Activated naive CD8-positive, alpha-beta T cell treated with anti-CD3 and anti-CD28 coated beads for 36 hours (primary cell): ENCODE results near the gene DHDH. TPM values are rescaled to one million over a fixed set of nuclear protein-coding genes. Genes with fewer than 3 reads are reported as not detected.
"Not testable (repeated sequence)": the region's sequence is repeated elsewhere in the genome, so short reads cannot be mapped to it uniquely, and the experiment has no call there.

ENCODE experiments used
- DNase-seq: peaks from one replicate; pipeline ENCODE4 v3.0.0; 2021
- H3K27ac Mint-ChIP-seq: one replicate; pipeline ENCODE4 v1.8.0; 2022; ENCODE audit warnings: mild to moderate bottlenecking, moderate library complexity, mixed read lengths
- H3K27me3 Mint-ChIP-seq: one replicate; pipeline ENCODE4 v1.8.0; 2022; ENCODE audit warnings: mild to moderate bottlenecking, mixed read lengths
- H3K36me3 Mint-ChIP-seq: one replicate; pipeline ENCODE4 v1.8.0; 2021; ENCODE audit warnings: mild to moderate bottlenecking, mixed read lengths
- H3K4me1 Mint-ChIP-seq: one replicate; pipeline ENCODE4 v1.8.0; 2021; ENCODE audit warnings: mixed read lengths
- H3K4me3 Mint-ChIP-seq: one replicate; pipeline ENCODE4 v1.8.0; 2022; ENCODE audit warnings: mild to moderate bottlenecking, moderate library complexity, mixed read lengths
- H3K9me3 Mint-ChIP-seq: one replicate; pipeline ENCODE4 v1.8.0; 2022; ENCODE audit warnings: mixed read lengths
- total RNA-seq, 2 experiments: library from RNA; stranded (reverse); gene quantifications; one replicate each; pipeline ENCODE4 v1.2.3, GENCODE V29; 2021

DHDH gene
- total RNA-seq, 2 experiments from 2014 or later: 0.74 to 1.1 TPM

DNA sequence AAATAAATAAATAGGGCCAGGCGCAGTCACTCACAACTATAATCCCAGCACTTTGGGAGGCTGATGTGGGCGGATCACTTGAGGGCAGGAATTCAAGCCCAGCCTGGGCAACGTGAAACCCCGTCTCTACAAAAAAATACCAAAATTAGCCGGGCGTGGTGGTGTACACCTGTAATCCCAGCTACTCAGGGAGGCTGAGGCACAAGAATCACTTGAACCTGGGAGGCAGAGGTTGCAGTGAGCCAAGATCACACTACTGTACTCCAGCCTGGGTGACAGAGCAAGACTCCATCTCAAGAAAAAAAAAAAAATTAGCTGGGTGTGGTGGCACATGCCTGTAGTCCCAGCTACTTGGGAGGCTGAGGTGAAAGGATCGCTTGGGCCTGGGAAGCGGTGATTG lies 7.6 kb upstream of the DHDH start:
- not testable (repeated sequence) for H3K27me3 Mint-ChIP-seq, H3K27ac Mint-ChIP-seq, H3K36me3 Mint-ChIP-seq, H3K4me1 Mint-ChIP-seq, DNase-seq, H3K4me3 Mint-ChIP-seq, H3K9me3 Mint-ChIP-seq

GRCh38 chr19:48926909-48927308 lies 6.6 kb upstream of the DHDH start:
- Mint-ChIP-seq H3K27me3 (no peaks in the 10 kb centered on the region), H3K4me3 (no peak overlapping the region), H3K36me3 (peaks cover 3% of the 10 kb centered on the region), H3K27ac (peak overlapping the region; percentile 65), H3K4me1 (peaks cover 4% of the 10 kb centered on the region), H3K9me3 (no peaks in the 10 kb centered on the region)
- no peak for DNase-seq

DNA sequence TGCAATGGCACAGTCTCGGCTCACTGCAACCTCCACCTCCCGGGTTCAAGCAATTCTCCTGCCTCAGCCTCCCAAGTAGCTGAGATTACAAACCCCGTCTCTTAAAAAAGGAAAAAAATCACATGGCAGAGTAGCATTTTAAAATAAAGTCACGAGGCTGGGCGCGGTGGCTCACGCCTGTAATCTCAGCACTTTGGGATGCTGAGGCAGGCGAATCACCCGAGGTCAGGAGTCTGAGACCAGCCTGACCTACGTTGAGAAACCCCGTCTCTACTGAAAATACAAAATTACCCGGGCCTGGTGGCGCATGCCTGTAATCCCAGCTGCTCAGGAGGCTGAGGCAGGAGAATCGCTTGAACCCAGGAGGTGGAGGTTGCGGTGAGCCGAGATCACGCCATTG lies 5.8 kb upstream of the DHDH start:
- not testable (repeated sequence) for H3K4me3 Mint-ChIP-seq, H3K4me1 Mint-ChIP-seq, DNase-seq, H3K36me3 Mint-ChIP-seq, H3K9me3 Mint-ChIP-seq, H3K27me3 Mint-ChIP-seq, H3K27ac Mint-ChIP-seq

GRCh38 chr19:48928164-48929025 lies 5.1 kb upstream of the DHDH start:
- Mint-ChIP-seq H3K27ac (no peak overlapping the region), H3K4me3 (no peak overlapping the region), H3K36me3 (no peaks in the 10 kb centered on the region), H3K9me3 (no peaks in the 10 kb centered on the region), H3K4me1 (peaks cover 7% of the 10 kb centered on the region), H3K27me3 (peaks cover 6% of the 10 kb centered on the region)
- no peak for DNase-seq

- DNase-seq: no peak
- H3K27me3 Mint-ChIP-seq: peaks cover 6% of the 10 kb centered on the region
- H3K4me3 Mint-ChIP-seq: no peak overlapping the region
Observed at GRCh38 chr19:48934837-48935236, 1.3 kb downstream of the DHDH start.

GRCh38 chr19:48935864-48936263 lies 2.4 kb downstream of the DHDH start:
- DNase-seq: no peak
- peaks cover 10% of the 10 kb centered on the region for H3K4me1 Mint-ChIP-seq
- no peak overlapping the region for H3K27ac Mint-ChIP-seq
- H3K4me3 Mint-ChIP-seq: no peak overlapping the region
- peaks cover 9% of the 10 kb centered on the region for H3K36me3 Mint-ChIP-seq
- H3K27me3 Mint-ChIP-seq: peaks cover 6% of the 10 kb centered on the region
- H3K9me3 Mint-ChIP-seq: no peaks in the 10 kb centered on the region

More at GRCh38 chr19:48934837-48935236, 1.3 kb downstream of the DHDH start:
- Mint-ChIP-seq H3K9me3 (no peaks in the 10 kb centered on the region), H3K4me1 (peaks cover 10% of the 10 kb centered on the region), H3K27ac (no peak overlapping the region), H3K36me3 (peaks cover 4% of the 10 kb centered on the region)

DNA sequence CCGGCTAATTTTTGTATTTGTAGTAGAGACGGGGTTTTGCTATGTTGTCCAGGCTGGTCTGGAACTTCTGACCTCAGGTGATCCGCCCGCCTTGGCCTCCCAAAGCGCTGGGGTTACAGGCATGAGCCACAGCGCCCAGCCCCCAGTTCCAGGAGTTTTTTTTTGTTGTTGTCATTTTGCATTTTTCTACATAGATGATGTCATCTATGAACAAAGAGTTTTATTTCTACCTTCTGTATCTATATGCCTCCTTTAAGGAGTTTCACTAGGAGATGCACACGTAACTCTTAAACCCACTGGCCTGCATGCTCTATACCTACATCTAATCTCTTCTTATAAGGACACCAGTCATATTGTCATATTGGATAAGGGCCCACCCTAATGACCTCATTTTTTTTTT lies 4.8 kb downstream of the DHDH start:
- no peaks in the 10 kb centered on the region for H3K9me3 Mint-ChIP-seq
- H3K27ac Mint-ChIP-seq: no peak overlapping the region
- no peak for DNase-seq
- H3K4me1 Mint-ChIP-seq: peaks cover 8% of the 10 kb centered on the region
- H3K4me3 Mint-ChIP-seq: no peak overlapping the region
- peaks cover 18% of the 10 kb centered on the region for H3K36me3 Mint-ChIP-seq
- peaks cover under 1% of the 10 kb centered on the region for H3K27me3 Mint-ChIP-seq

DNA sequence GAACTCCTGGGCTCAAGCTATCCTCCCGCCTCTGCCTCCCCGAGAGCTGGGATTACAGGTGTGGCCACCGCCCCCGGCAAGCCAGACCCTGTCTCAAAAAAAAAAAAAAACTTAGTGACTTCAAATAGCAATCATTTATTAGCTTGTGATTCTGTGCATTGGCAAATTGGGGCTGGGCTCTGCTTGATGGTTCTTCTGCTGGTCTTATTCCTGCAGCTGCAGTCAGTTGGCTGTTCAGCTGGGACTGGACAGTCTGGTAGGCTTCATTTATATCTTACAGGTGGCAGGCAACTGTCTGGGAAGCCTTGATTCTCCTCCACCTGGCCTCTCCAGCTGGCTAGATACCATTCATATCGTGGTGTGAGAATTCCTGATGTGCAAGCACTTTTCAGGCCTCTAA lies 7.4 kb downstream of the DHDH start:
- H3K27ac Mint-ChIP-seq: no peak overlapping the region
- H3K4me3 Mint-ChIP-seq: no peak overlapping the region
- H3K27me3 Mint-ChIP-seq: no peaks in the 10 kb centered on the region
- no peaks in the 10 kb centered on the region for H3K4me1 Mint-ChIP-seq
- H3K36me3 Mint-ChIP-seq: peaks cover 18% of the 10 kb centered on the region
- no peak for DNase-seq
- H3K9me3 Mint-ChIP-seq: no peaks in the 10 kb centered on the region

GRCh38 chr19:48943081-48943480 lies 9.6 kb downstream of the DHDH start:
- Mint-ChIP-seq H3K9me3 (peaks cover 2% of the 10 kb centered on the region), H3K27me3 (no peaks in the 10 kb centered on the region), H3K36me3 (peaks cover 18% of the 10 kb centered on the region), H3K4me3 (no peak overlapping the region), H3K27ac (no peak overlapping the region), H3K4me1 (no peaks in the 10 kb centered on the region)
- no peak for DNase-seq

GRCh38 chr19:48945415-48945814 lies 11.9 kb downstream of the DHDH start:
- no peak overlapping the region for H3K4me3 Mint-ChIP-seq
- H3K36me3 Mint-ChIP-seq: peaks cover 12% of the 10 kb centered on the region
- peaks cover 4% of the 10 kb centered on the region for H3K9me3 Mint-ChIP-seq
- no peaks in the 10 kb centered on the region for H3K4me1 Mint-ChIP-seq
- H3K27ac Mint-ChIP-seq: no peak overlapping the region
- H3K27me3 Mint-ChIP-seq: no peaks in the 10 kb centered on the region
- DNase-seq: no peak

GRCh38 chr19:48945817-48946216 lies 12.3 kb downstream of the DHDH start:
- no peaks in the 10 kb centered on the region for H3K27me3 Mint-ChIP-seq

GRCh38 chr19:48946463-48947257 lies 13.2 kb downstream of the DHDH start:
- no peak overlapping the region for H3K27ac Mint-ChIP-seq
- H3K27me3 Mint-ChIP-seq: no peaks in the 10 kb centered on the region
- peaks cover 4% of the 10 kb centered on the region for H3K9me3 Mint-ChIP-seq
- peaks cover 3% of the 10 kb centered on the region for H3K36me3 Mint-ChIP-seq
- DNase-seq: no peak
- no peak overlapping the region for H3K4me3 Mint-ChIP-seq
- H3K4me1 Mint-ChIP-seq: no peaks in the 10 kb centered on the region

More at GRCh38 chr19:48945817-48946216, 12.3 kb downstream of the DHDH start:
- Mint-ChIP-seq H3K4me3 (no peak overlapping the region), H3K9me3 (peaks cover 4% of the 10 kb centered on the region), H3K36me3 (peaks cover 10% of the 10 kb centered on the region), H3K27ac (no peak overlapping the region), H3K4me1 (no peaks in the 10 kb centered on the region)
- no peak for DNase-seq

DNA sequence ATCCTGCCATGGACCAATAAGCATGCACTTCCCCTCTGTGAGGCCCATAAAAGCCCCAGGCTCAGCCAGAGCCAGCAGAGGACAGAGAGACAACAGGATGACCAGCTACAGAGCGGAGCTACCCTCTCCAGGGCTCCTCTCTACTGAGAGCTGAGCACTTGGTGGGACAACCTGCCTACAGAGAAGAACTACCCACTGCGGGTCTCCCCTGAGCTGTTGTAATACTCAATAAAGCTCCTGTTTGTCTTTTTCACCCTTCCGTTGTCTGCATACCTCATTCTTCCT lies 13.7 kb downstream of the DHDH start:
- Mint-ChIP-seq H3K4me3 (no peak overlapping the region), H3K4me1 (no peaks in the 10 kb centered on the region), H3K36me3 (peaks cover under 1% of the 10 kb centered on the region), H3K9me3 (peaks cover 4% of the 10 kb centered on the region), H3K27me3 (no peaks in the 10 kb centered on the region), H3K27ac (no peak overlapping the region)
- DNase-seq: no peak

- H3K36me3 Mint-ChIP-seq: no peaks in the 10 kb centered on the region
- H3K27me3 Mint-ChIP-seq: no peaks in the 10 kb centered on the region
- no peak overlapping the region for H3K4me3 Mint-ChIP-seq
- H3K27ac Mint-ChIP-seq: no peak overlapping the region
- peaks cover 4% of the 10 kb centered on the region for H3K9me3 Mint-ChIP-seq
- no peak for DNase-seq
- H3K4me1 Mint-ChIP-seq: peaks cover 4% of the 10 kb centered on the region
Observed at GRCh38 chr19:48950159-48950558, 16.7 kb downstream of the DHDH start.

- no peak overlapping the region for H3K27ac Mint-ChIP-seq
- peaks cover 4% of the 10 kb centered on the region for H3K9me3 Mint-ChIP-seq
- H3K4me1 Mint-ChIP-seq: peaks cover 10% of the 10 kb centered on the region
- peaks cover 5% of the 10 kb centered on the region for H3K36me3 Mint-ChIP-seq
- no peaks in the 10 kb centered on the region for H3K27me3 Mint-ChIP-seq
- no peak for DNase-seq
- H3K4me3 Mint-ChIP-seq: no peak overlapping the region
Observed at GRCh38 chr19:48950830-48951519, 17.5 kb downstream of the DHDH start.
